Stromal cell of bone marrow (primary cell): ENCODE measurements around the gene TIMM22.
"Not testable (repeated sequence)": the region's sequence is repeated elsewhere in the genome, so short reads cannot be mapped to it uniquely, and the experiment has no call there.

ENCODE experiments used
- DNase-seq: peaks from one replicate; pipeline ENCODE4 v3.0.0-alpha.2; 2012; ENCODE audit warnings: low read depth

TIMM22 gene

GRCh38 chr17:973053-973452 is 23.9 kb upstream of the TIMM22 start:
- no peak for DNase-seq

DNA sequence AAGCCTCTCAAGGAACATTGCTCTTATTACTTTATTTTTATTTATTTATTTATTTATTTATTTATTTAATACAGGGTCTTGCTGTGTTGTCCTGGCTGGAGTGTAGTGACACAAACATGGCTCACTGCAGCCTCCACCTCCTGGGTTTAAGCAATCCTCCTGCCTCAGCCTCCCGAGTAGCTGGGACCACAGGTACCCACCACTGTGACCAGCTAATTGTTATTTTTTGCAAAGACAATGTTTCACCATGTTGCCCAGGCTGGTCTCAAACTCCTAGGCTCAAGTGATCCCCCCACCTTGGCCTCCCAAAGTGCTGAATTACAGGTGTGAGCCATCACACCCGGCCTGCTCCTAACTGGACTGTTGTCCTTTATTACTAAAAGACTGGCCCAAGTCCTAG is 22.2 kb upstream of the TIMM22 start:
- DNase-seq = not testable (repeated sequence)

- DNase-seq = peak; percentile 26
These were observed 21.5 kb upstream of the TIMM22 start for GRCh38 chr17:975371-975915.

DNA sequence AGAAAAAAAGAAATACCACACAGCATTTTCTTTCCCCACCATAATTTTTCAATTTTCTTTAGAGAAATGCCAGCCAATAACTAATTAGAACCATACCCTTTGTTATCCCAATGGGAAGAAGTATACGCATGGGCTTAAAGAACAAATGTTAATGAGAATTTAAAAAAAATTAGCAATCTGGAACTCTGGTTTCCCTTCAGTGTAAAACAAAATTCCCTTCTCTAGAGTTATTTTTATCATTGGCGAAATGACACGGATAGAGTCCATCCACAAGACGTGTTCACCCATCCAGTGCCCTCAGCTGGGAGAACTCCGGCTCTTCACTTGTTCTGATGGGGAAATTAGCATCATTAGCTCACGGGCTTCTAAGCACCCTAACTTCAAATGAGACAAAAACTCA is 20.6 kb upstream of the TIMM22 start:
- no peak for DNase-seq

- no peak for DNase-seq
These were observed 19.8 kb upstream of the TIMM22 start for GRCh38 chr17:977166-977565.

DNA sequence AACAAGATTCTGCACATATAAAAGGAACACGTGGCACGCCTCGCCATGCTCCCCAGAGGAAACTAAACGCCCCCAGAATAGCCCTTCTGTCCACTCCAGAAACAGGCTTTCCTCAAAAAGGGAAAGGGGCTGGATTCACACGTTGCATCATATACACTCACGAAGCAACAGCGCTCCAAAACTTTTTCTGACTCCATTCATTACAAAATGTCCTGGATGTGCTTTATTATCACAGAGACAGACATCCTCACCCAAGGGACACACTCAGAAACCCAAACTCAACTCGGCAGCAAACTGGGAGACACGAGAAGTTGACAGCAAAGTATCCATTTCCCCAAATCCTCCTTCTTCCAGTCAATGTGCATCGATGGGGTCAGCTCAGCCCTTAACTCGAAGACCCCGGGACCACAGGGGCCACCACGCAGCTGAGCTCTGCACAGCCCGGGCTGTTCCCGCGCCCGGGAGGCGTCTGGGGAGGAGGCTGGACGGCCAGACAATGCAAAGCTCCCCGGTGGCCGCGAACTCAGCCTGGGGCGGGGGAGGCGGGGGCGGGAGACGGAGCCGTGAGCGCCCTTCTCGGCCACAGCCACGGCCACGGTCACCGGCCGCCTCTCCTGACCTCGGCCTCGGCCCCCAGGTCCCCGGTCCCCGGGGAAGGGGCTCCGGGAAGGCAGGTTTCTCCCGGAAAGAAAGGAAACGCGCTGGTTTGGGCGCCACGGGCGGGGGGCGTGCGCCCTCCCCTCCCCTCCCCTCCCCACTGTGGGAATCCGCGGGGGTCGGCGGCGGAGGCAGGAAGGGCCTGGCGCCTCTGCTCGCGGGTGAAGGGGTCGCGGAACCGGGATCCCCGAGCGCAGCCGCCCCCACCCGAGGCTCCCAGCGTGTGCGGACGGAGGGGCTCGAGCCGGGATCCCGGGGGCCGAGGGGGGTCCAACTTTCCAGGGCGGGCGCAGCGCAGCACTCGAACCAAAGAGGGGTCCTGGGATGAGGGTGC is 18.5 kb upstream of the TIMM22 start:
- DNase-seq = no peak

GRCh38 chr17:979212-979538 is 17.8 kb upstream of the TIMM22 start:
- DNase-seq = no peak

GRCh38 chr17:979539-980405 is 17.2 kb upstream of the TIMM22 start, which contains the start of gene NXN:
TSS of gene NXN (minus strand) at chr17:979776.
- DNase-seq = peak; percentile 35

DNA sequence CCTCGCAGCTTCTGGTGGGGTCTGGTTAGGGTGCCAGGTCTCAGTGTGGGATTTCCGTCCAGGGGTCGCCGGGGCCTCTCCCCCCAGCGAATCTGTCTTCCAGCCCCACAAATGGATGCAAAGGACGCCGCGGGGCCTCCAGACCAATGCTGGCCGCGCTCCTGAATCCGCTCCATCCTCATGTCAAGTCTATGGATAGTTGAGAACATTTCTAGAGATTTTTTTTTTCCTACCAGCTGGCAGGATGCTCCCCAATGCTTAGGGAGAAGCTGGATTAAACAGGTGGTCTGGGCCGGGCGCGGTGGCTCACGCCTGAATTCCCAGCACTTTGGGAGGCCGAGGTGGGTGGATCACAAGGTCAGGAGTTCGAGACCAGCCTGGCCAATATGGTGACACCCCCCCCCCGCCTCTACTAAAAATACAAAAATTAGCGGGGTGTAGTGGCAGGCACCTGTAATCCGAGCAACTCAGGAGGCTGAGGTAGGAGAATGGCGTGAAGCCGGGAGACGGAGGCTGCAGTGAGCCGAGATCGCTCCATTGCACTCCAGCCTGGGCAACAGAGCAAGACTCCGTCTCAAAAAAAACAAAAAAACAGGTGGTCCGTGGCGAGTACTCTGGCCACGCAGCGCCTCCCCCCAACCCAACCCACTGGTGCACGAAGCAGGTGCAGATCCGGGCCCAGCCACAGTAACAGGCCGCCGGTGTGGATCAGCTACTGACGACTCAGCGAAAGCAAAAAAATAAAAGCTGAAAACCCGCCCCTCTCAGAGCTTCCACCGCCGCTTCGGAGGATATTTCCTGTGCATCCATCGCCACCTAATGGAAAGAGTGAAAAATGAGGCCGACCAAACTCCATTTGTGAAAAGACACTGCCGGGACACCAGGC is 16.3 kb upstream of the TIMM22 start:
- DNase-seq = peak; percentile 79

- DNase-seq = no peak
These were observed 15.7 kb upstream of the TIMM22 start for GRCh38 chr17:981292-981658.

DNA sequence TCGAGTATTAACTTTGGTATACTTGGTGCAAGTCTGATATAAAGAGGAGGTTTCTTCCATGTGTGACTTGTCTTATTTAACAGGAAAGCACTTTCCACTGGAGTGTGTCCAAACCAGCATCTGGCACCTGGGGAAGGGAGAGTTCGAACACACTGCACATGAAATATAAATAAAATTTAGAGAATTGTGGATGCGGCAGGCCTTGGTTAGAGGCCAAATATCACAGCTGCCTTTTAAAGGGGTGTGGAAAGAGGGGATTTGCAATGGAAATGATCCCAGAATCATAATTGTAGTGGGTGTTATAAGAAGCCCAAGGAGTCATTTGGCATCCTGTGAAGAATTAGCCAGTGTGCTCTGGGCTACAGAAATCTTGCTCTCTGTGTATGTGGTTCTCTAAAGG is 13.0 kb upstream of the TIMM22 start:
- no peak for DNase-seq

GRCh38 chr17:986322-986929 is 10.5 kb upstream of the TIMM22 start:
- DNase-seq = no peak

DNA sequence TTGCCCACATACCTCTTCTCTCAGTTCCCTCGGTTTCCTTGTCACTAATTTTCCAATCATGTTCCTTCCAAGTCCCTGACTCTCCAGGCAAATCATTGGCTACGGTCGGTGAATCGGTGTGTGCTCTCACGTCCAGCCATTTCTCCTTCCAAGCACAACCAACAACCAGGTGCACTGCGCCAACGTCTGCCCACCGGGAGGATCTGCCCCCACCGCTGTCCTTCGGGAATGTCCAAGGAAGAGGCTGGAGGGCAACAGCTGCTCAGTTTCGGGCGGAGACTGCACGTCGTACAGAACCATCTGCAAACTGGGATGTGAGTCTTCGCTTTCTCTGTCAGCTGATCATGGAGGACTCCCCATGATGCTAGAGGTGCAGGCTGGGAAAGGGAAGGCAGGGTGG is 9.0 kb upstream of the TIMM22 start:
- DNase-seq = no peak

GRCh38 chr17:988561-988960 is 8.4 kb upstream of the TIMM22 start:
- DNase-seq = no peak

DNA sequence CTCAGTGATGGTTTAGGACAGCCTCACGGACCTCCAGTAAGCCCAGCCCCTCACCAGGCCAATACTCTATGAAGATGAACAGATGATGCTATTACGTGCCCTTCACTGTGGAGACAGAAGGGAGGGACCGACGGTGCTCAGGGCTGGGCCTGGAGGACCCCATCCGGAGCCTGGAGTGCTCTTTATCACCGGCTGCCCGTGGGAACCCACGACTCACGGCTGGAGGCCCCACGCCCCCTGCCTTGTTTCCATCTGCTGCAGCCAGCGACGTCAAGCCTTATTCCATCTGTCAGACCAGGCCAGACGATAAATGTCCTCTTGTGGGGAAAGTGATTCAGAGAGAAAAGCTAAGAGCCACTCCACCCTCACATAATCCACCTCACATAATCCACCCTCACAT is 4.0 kb upstream of the TIMM22 start:
- DNase-seq = no peak

GRCh38 chr17:995324-995723 is 1.6 kb upstream of the TIMM22 start:
- DNase-seq = not testable (repeated sequence)

GRCh38 chr17:998111-998510 is 1.2 kb downstream of the TIMM22 start:
- DNase-seq = no peak

DNA sequence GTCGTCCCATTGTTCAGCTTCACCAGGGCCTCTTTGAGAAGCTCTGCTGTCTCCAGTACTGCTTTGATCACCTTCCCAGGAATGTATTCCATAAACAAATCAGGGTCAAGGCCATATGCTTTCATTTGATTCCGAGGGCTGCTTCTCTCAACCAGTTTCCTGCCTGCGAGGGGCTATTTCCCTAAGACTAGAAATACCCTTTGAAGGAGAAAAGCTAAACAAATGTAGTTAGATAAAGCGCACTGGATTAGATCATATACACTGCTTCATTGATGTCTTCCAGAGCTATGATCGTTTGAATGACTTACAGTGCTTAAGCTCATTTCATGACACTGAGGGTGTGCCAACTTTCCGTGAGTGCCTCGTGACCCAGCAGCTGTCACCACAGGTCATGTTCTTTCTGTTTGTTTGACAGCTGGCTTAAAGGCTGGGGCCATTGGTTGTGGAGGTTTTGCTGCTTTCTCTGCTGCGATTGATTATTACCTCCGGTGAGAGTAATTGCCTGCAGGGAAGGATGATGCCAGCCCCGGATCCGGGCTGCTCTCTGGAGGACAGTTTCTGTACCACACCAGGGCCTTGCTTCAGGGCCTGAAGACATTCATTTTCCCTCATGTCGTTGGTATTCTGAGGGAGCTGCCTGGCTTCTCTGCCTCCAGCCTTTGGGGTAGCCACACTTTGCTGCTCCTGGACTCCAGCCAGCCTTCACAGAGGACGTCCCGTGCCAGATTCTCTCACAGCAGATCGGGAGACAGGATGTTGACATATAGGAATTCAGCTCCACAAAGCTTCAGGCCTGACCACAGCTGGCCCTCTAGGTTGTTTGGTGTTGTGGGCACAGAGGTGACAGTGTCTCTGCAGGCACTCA is 3.9 kb downstream of the TIMM22 start:
- no peak for DNase-seq

DNA sequence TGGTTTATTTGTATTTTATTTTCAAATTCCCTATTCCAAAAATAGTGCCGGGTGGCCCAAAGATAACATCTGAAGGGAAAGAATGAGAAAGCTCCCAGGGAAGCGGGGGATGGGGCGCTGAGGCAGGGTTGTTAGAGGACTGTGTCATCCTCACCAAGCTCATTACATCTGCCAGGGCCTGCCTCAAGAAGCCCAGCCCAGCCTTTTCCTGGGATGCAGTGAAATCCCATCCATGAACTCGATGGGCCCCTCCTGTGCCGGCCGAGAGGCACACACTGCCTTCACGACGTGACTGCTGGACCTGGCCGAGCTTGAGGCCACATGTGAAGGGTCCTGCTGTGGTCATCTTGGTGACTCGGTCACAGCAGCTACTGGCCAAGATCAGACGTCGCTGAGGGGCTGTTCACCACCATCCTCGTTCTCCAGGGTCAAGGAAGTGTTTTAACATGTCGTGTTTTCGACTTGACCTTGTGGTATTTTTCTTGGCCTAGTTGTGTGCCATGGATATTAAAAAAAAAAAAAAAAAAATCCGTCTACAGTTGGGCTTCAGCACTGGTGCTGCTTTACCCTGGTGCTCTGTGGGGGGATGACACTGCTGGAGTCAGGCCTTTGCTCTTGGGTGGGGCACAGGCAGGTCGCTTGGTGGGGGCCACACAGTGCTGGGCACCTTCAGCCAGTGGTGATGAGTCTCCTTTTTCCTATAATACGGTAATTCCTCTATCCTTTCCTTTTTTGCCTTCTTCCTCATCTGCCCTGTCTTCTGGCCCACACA is 4.9 kb downstream of the TIMM22 start:
- peak; percentile 92 for DNase-seq

GRCh38 chr17:1002412-1002753 is 5.5 kb downstream of the TIMM22 start:
- peak; percentile 19 for DNase-seq
